ENCODE results near the gene INSR. TPM values are rescaled to one million over a fixed set of nuclear protein-coding genes. Genes with fewer than 3 reads are reported as not detected.

The INSR gene
- total RNA-seq, 4 donors from 2014 or later: 66.0 to 118 (median 106) TPM

- no peak for TF ChIP-seq CTCF (IDR thresholded peaks at IDR 0.05; ENCODE audit: low read depth)
These were observed 114.3 kb downstream of the INSR start for GRCh38 chr19:7179917-7180306.

GRCh38 chr19:7177926-7178325 lies 116.3 kb downstream of the INSR start:
- no peak for TF ChIP-seq CTCF (IDR thresholded peaks at IDR 0.05; ENCODE audit: low read depth)

GRCh38 chr19:7176792-7177191 lies 117.4 kb downstream of the INSR start:
- no peak for TF ChIP-seq CTCF (IDR thresholded peaks at IDR 0.05; ENCODE audit: low read depth)

- no peak for TF ChIP-seq CTCF (IDR thresholded peaks at IDR 0.05; ENCODE audit: low read depth)
These were observed 121.4 kb downstream of the INSR start for GRCh38 chr19:7172794-7173193.

GRCh38 chr19:7170983-7171382 lies 123.2 kb downstream of the INSR start:
- no peak for TF ChIP-seq CTCF (IDR thresholded peaks at IDR 0.05; ENCODE audit: low read depth)

- TF ChIP-seq CTCF (IDR thresholded peaks at IDR 0.05; ENCODE audit: low read depth): no peak
These were observed 125.3 kb downstream of the INSR start for GRCh38 chr19:7168941-7169340.

- TF ChIP-seq CTCF (IDR thresholded peaks at IDR 0.05; ENCODE audit: low read depth): no peak
These were observed 132.9 kb downstream of the INSR start for GRCh38 chr19:7161292-7161691.

Data from subcutaneous adipose tissue (tissue), 4 donors.